Measurements from ENCODE around the gene RIPPLY3. TPM values are rescaled to one million over a fixed set of nuclear protein-coding genes. Genes with fewer than 3 reads are reported as not detected.
"Not testable (repeated sequence)": the region's sequence is repeated elsewhere in the genome, so short reads cannot be mapped to it uniquely, and the experiment has no call there.

The RIPPLY3 gene
- total RNA-seq, 2 donors from 2014 or later, result 0.17 to 0.48 TPM

DNA sequence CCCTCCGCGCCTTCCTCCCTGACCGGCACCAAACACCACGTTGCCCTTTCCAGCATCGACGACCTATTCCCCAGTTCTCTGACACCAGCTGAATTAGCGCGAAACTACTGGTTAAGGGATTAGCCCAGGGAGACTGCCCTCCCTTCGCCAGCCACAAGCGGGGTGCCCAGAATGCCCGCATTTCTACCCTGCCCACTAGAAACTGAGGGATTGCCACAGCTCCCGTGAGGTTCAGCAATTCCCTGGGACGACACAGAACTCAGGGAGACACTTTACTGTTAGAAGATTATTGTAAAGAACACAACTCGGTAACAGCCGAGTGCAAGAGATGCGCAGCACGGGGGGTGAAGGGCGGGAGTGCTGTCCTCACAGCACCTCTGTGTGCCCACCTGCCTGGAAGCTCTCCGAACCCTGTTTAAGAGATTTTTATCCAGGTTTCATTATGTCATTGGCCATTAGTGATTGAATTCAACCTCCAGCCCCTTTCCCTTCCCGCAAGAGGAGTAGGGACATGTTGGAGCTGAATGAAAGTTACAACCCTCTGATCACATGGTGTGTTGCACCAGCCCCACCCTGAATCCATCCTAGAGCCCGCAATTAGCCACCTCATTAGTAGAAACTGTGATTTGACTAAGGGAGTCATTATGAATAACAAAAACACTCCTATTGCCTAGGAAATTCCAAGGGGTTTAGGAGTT lies 15.8 kb upstream of the RIPPLY3 start:
- H3K36me3 Mint-ChIP-seq (ENCODE audit: low read depth), result no peaks in the 10 kb centered on the region

DNA sequence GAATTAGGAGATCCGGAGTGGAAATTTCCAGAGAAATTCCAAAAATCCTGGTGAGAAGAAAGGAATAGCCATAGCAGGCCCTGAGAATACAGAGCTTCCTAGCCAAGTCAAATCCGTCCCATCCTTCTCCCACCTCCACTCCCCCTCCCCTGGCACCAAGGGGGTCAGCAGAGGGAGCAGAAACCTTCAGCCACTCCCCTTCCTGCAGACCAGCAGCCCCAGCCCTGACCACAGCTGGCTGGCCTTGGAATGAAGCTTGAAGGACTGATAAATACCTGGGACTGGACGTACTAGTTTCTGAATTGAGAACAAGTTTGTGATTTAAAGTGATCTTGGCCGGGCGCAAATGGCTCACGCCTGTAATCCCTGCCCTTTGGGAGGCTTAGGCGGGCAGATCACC lies 13.8 kb upstream of the RIPPLY3 start:
- Mint-ChIP-seq H3K36me3 (ENCODE audit: low read depth) (no peaks in the 10 kb centered on the region), H3K4me3 (no peak overlapping the region), H3K4me1 (peaks cover 8% of the 10 kb centered on the region), H3K9me3 (no peaks in the 10 kb centered on the region), H3K27ac (no peak overlapping the region), H3K27me3 (no peaks in the 10 kb centered on the region)
- no peak for ATAC-seq (replicated peaks)

More for the DNA sequence above, 15.8 kb upstream of the RIPPLY3 start:
- H3K4me1 Mint-ChIP-seq, result peaks cover 12% of the 10 kb centered on the region
- H3K9me3 Mint-ChIP-seq, result no peaks in the 10 kb centered on the region
- peak overlapping the region; percentile 86 for H3K27ac Mint-ChIP-seq
- ATAC-seq (replicated peaks), result no peak
- no peaks in the 10 kb centered on the region for H3K27me3 Mint-ChIP-seq
- H3K4me3 Mint-ChIP-seq, result peak overlapping the region; percentile 88

DNA sequence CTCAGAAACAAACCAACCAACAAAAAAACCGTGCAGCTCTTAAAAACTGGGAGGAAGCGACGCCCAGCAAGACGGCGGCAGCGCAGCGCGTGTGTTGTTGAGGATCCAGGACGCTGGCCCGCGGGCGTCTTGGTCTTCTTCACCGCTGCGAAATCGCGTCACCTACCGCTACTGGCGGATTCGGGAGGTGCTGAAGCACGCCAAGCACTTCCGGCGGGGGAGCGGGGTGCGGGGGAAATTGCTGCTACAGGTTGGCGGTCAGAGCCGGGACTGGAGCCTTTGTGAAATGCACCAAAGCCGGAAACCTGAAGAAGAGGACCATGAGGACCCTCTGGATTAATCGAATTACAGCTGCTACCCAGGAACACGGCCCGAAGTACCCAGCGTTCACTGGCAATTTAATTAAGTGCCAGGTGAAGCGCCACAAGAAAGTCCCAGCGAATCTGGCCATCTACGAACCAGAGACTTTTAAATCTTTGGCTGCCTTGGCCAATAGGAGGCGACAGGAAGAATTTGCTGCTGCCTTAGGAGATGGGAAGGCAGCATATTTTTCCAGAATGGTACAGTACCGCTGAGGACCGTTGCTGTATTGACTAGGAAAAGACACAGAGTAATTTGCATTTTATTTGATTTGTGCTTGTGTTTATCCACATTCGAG lies 11.9 kb upstream of the RIPPLY3 start:
- Mint-ChIP-seq H3K27ac (peak overlapping the region; percentile 79), H3K27me3 (no peaks in the 10 kb centered on the region), H3K9me3 (no peaks in the 10 kb centered on the region), H3K4me3 (peak overlapping the region; percentile 63), H3K4me1 (peaks cover 3% of the 10 kb centered on the region), H3K36me3 (ENCODE audit: low read depth) (no peaks in the 10 kb centered on the region)
- peak; percentile 17 for ATAC-seq (replicated peaks)

DNA sequence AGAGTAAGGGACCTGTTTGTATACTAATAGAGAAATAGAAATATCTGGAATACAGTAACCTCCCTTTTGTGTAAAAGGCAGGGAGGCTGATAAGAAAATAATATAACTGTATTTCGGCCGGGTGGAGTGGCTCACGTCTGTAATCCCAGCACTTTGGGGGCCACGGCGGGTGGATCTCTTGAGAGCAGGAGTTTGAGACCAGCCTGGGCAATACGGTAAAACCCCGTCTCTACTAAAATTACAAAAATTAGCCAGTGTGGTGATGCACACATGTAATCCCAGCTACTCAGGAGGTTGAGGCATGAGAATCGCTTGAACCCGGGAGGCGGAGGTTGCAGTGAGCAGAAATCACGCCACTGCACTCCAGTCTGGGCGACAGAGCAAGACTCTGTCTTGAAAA lies 11.2 kb upstream of the RIPPLY3 start:
- ATAC-seq (replicated peaks); H3K9me3 Mint-ChIP-seq; H3K4me1 Mint-ChIP-seq; H3K36me3 Mint-ChIP-seq (ENCODE audit: low read depth); H3K27me3 Mint-ChIP-seq: not testable (repeated sequence)
- Mint-ChIP-seq H3K4me3 (peak overlapping the region; percentile 63), H3K27ac (peak overlapping the region; percentile 79)

DNA sequence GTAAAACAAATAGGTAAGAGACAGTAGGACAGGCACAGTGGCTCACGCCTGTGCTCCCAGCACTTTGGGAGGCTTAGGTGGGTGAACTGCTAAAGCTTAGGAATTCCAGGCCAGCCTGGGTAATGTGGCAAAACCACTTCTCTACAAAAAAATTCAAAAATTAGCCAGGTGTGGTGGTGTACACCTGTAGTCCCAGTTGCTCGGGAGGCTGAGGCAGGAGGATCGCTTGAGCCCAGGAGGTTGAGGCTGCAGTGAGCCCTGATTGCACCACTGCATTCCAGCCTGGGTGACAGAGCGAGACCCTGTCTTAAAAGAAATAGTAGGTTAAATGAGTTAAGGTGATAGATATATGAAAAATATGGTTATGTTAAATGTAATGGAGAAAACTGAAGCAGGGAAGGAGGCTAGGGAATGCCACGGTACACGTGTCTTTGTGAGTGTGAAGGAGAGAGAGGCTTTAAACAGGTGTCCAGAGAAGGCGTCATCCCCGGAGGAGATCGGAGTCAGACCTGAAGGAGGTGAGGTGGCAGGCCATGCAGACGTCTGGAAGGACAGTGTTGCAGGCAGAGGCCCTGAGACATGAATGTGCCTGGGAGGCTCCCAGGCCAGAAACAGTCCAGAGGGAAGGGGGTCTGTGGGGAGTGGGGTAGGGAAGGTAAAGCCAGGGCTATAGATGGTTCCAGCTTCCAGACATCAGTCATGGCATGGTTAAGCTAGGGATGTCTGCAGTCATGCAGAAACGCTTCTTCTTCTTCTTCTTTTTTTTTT lies 7.2 kb upstream of the RIPPLY3 start:
- no peaks in the 10 kb centered on the region for H3K27me3 Mint-ChIP-seq
- peaks cover 3% of the 10 kb centered on the region for H3K4me1 Mint-ChIP-seq
- H3K9me3 Mint-ChIP-seq, result no peaks in the 10 kb centered on the region
- ATAC-seq (replicated peaks), result no peak
- H3K4me3 Mint-ChIP-seq, result no peak overlapping the region
- H3K27ac Mint-ChIP-seq, result no peak overlapping the region
- H3K36me3 Mint-ChIP-seq (ENCODE audit: low read depth), result no peaks in the 10 kb centered on the region

DNA sequence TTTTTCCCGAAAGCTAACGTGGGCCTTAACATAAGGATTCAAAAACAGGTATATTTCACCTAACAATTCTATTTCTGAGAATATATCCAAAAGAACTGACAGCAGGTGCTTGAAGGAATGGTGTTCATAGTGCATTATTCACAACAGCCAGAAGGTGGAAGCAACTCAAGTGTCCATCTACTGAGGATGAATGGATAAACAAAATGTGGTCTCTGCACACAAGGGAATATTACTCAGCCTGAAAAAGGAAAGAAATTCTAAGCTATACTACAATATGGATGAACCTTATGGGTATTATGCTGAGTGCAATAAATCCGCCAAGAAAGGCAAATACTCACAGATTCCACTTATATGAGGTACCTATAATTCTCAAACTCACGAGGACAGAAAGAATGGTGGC lies 6.1 kb upstream of the RIPPLY3 start:
- Mint-ChIP-seq H3K9me3 (no peaks in the 10 kb centered on the region), H3K27me3 (no peaks in the 10 kb centered on the region), H3K4me3 (no peak overlapping the region), H3K36me3 (ENCODE audit: low read depth) (no peaks in the 10 kb centered on the region), H3K27ac (no peak overlapping the region), H3K4me1 (no peaks in the 10 kb centered on the region)
- no peak for ATAC-seq (replicated peaks)

DNA sequence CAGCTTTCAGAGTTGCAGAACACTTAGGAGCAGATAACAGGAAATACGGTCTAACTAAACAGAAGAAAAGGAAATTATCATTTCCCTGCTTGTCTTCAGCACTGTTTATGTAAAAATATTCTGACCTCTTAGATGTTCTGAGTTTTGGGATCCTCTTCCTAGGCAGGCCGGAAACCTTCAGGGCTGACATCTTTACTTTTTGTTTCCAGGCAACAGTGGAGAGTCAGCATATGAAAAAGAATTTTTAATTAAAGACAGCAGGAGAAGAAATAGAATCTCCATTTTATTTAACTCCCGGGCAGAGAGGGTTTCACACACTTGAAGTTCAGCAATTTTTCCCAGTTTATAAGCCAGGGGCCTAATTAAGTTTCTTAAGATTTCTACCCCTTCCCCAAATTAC lies 5.1 kb upstream of the RIPPLY3 start:
- Mint-ChIP-seq H3K4me3 (no peak overlapping the region), H3K4me1 (no peaks in the 10 kb centered on the region), H3K36me3 (ENCODE audit: low read depth) (no peaks in the 10 kb centered on the region), H3K27me3 (no peaks in the 10 kb centered on the region), H3K27ac (no peak overlapping the region), H3K9me3 (no peaks in the 10 kb centered on the region)
- ATAC-seq (replicated peaks), result no peak

DNA sequence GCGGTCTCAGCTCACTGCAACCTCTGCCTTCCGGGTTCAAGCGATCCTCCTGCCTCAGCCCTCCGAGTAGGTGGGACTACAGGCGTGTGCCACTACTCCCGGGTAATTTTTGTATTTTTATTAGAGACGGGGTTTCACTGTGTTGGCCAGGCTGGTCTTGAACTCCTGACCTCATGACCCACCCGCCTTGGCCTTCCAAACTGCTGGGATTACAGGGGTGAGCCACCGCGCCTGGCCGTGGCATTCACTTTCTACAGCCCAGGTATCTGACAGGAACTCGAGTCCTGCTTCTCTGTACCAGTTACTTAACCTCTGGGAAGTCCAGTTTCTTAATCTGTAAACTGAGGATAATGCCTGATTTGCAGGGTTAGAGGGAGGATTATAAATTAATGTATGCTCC lies 3.7 kb upstream of the RIPPLY3 start:
- H3K36me3 Mint-ChIP-seq (ENCODE audit: low read depth); H3K27ac Mint-ChIP-seq; H3K4me3 Mint-ChIP-seq; H3K4me1 Mint-ChIP-seq; ATAC-seq (replicated peaks); H3K27me3 Mint-ChIP-seq; H3K9me3 Mint-ChIP-seq: not testable (repeated sequence)

DNA sequence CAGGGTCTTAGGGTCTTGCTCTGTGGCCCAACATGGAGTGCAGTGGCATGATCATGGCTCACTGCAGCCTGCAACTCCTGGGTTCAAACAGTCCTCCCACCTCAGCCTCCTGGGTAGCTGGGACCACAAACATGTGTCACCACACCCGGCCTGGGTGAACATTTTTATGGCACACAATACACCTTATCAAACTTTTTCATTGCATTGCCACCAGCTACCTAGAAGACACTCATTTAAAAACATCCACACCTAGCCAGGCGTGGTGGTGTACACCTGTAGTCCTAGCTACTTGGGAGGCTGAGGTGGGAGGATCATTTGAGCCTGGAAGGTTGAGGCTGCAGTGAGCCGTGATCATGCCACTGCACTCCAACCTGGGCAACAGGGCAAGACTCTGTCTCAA lies 2.6 kb upstream of the RIPPLY3 start:
- not testable (repeated sequence) for H3K36me3 Mint-ChIP-seq (ENCODE audit: low read depth); H3K4me3 Mint-ChIP-seq; H3K9me3 Mint-ChIP-seq; H3K4me1 Mint-ChIP-seq; H3K27ac Mint-ChIP-seq; H3K27me3 Mint-ChIP-seq; ATAC-seq (replicated peaks)

DNA sequence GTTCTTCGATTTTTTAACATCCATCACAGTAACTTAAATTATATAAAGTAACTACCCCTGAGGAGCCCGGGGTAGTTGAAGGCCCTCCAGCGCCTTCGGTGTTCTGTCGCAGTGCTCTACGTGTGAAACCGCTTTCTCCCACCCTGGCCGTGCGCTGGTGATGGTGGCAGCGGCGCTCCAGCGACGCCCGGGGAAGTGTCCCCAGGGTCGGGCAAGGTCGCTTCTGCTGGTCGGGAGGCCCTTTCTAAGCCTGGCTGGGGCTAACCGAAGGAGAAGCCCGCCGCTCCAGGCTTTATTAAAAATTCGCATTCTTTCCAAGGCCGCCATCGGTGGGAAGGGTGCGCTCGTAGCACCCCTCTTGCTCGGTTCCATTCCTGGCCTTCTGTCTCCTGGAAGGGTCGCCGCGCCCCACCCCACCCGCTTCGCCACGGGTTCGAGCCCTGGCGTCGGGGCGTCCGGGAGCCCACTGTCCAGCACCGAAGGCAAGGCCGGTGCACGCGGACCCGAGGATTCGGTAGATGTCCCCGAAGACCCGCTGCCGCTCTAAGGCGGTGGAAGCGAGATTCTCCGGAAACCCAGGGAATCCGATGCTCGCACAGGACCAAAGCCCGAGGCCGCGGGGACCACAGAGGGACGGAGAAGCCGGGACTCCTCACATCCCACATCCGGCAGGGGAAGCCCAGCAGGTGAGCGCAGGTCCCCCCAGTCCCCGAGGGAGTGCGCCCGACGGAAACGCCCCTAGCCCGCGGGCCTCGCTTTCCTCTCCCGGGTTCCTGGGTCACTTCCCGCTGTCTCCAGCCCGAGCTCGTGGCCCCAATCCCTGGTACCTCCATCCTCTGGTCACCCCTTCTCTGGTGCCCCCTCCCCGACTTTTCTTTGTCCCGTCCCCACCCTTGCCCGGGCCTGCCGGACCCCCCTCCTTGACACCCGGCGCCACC lies 685 bp upstream of the RIPPLY3 start:
- Mint-ChIP-seq H3K4me1 (no peaks in the 10 kb centered on the region), H3K36me3 (ENCODE audit: low read depth) (no peaks in the 10 kb centered on the region), H3K9me3 (no peaks in the 10 kb centered on the region), H3K4me3 (peak overlapping the region; percentile 13), H3K27me3 (peaks cover 7% of the 10 kb centered on the region), H3K27ac (no peak overlapping the region)
- no peak for ATAC-seq (replicated peaks)

DNA sequence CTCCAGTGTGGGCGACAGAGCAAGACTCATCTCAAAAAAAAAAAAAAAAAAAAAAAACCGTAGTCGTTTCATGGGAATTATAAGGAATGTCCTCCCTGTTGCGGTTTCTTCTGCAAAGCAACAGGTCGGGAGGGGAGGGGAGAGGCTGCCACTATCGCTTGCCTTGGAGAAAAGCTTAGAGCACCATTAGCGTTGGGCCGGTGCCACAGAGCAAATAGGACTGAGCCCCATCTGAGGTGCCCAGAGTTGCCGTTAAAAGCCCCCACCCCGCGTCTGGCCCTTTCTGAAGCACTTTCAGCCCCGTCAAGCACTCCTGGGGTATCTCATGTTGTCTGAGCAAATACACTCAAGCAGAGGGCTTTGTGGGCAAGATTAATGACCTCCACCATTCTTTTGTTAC lies 2.2 kb downstream of the RIPPLY3 start:
- H3K27ac Mint-ChIP-seq, result no peak overlapping the region
- no peaks in the 10 kb centered on the region for H3K4me1 Mint-ChIP-seq
- no peaks in the 10 kb centered on the region for H3K9me3 Mint-ChIP-seq
- no peaks in the 10 kb centered on the region for H3K36me3 Mint-ChIP-seq (ENCODE audit: low read depth)
- no peak for ATAC-seq (replicated peaks)
- H3K4me3 Mint-ChIP-seq, result no peak overlapping the region
- peaks cover 11% of the 10 kb centered on the region for H3K27me3 Mint-ChIP-seq

DNA sequence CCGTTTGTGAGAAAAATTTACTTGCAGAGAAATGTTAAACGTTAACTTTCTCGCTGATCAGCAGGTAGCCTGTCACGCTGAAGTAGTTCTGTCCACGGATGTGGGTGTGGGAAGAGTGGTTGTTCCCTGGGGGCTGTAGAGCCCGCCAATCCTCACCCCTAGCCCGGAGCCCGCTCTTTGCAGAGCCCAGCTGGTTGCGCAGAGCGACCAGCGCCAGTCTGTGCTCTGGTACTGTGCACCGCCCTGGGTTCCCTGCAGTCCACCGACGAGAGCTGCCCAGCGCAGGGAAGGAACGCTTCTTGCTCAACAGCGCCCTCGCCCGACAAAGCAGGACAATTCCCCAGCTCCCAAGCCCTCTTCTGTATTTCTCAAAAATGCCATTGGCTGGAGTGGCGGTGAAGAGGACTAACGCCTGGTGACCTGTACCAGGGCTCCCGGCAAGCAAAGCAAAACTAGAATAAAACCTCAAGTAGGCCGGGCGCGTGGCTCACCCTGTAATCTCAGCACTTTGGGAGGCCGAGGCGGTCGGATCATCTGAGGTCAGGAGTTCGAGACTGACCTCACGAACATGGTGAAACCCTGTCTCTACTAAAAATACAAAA lies 3.3 kb downstream of the RIPPLY3 start:
- peak; percentile 95 for ATAC-seq (replicated peaks)
- peak overlapping the region; percentile 65 for H3K4me3 Mint-ChIP-seq
- H3K4me1 Mint-ChIP-seq, result no peaks in the 10 kb centered on the region
- H3K27ac Mint-ChIP-seq, result no peak overlapping the region
- H3K9me3 Mint-ChIP-seq, result no peaks in the 10 kb centered on the region
- H3K27me3 Mint-ChIP-seq, result peaks cover 16% of the 10 kb centered on the region
- no peaks in the 10 kb centered on the region for H3K36me3 Mint-ChIP-seq (ENCODE audit: low read depth)

DNA sequence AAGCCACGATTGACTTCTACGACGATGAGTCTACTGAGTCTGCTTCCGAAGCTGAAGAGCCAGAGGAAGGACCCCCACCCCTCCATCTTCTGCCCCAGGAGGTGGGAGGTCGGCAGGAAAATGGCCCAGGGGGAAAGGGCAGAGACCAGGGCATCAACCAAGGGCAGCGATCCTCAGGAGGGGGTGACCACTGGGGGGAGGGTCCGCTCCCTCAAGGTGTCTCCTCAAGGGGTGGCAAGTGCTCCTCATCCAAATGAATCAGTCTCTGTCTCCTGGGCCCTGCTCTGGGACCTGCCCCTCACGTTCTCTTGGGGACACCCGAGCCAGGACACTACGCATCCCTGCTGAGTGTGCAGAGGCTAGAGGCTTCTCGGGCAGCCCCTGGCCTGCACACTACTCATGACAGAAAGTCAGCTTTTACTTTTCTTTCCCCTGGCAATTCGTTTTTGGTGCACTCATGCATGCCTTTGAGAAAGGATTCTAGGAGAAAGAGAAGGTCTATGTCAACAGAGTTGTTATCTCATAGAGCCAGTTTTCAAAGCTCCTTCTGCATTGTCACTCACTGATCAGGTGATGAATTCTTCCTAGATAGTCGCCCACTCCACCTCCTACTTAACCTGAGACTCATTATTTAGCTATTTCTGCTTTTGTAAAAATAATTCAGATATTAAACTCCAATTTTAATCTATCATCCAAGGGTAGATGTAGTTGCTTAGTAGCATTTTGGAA lies 11.6 kb downstream of the RIPPLY3 start:
- Mint-ChIP-seq H3K36me3 (ENCODE audit: low read depth) (no peaks in the 10 kb centered on the region), H3K27me3 (peaks cover 6% of the 10 kb centered on the region), H3K4me1 (no peaks in the 10 kb centered on the region), H3K27ac (no peak overlapping the region), H3K9me3 (no peaks in the 10 kb centered on the region), H3K4me3 (no peak overlapping the region)
- no peak for ATAC-seq (replicated peaks)
